CMK (cell line): ENCODE data around the gene PLCXD3.

ENCODE experiments used
- DNase-seq: peaks from one replicate; pipeline ENCODE4 v3.0.0-alpha.2; 2010; ENCODE audit warnings: low read depth

The PLCXD3 gene

GRCh38 chr5:41281215-41281810, 229.1 kb downstream of the PLCXD3 start:
- DNase-seq = no peak

GRCh38 chr5:41279040-41279439, 231.4 kb downstream of the PLCXD3 start:
- no peak for DNase-seq

GRCh38 chr5:41277476-41278245, 232.7 kb downstream of the PLCXD3 start:
- no peak for DNase-seq

- DNase-seq = no peak
These were observed 234.4 kb downstream of the PLCXD3 start for GRCh38 chr5:41275813-41276512.

- no peak for DNase-seq
These were observed 239.8 kb downstream of the PLCXD3 start for GRCh38 chr5:41270423-41271251.

DNA sequence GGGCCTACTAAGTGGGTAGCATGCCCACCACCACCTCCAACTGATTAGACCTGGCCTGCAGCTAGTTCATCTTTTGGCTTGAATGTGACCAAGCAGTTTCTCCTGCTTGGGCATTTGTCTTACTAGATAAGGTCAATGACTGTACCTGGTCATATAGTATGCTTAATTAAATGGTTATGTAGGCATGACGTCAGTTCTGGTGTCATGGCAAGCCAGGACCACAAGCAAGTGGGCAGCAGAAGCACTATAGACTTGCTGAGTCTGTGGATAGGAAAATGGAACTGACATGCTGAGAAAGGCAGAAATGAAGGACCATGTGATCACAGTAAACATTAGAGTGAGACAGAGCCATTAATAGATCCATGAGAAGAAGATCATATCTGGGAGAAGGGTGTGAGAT, 241.5 kb downstream of the PLCXD3 start:
- no peak for DNase-seq

GRCh38 chr5:41266377-41266776, 244.0 kb downstream of the PLCXD3 start:
- no peak for DNase-seq

DNA sequence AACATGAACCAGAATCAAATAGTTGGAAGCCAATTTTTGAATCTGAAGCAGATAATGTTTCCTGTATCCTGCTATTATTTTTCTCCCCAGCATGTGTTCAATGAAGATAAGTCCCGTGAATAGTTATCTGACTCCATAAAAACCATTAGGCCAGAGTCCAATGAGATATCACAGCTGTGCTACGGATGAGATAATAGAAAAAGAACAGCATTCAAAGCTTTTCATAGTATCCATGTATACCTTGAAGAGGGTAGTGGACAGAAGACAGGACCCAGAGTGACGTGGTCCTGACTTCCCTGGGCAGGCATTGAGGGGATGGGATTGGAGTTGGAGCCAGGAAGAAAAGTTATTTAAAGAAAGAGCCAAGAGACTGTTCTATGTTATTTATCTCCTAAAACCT, 246.4 kb downstream of the PLCXD3 start:
- DNase-seq = no peak

DNA sequence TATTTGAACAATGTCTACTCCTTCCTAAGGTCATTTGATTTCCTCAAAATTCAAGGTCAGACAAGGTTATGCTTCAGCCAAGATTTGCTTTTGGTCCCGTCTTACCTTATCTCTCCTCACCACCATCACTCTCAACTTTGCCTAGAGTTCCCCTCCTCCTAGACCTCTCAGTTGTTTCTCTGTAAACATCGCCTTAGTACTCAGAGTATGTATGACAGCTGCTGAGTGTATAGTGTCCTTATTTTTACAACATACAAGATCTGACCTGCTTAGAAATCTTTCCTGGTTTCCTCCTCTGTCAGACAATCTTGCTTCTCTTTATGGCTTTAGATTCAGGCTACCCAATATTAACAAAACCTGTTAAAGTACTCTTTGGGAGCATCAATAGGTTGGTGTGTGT, 247.1 kb downstream of the PLCXD3 start:
- no peak for DNase-seq
